Psoas muscle (tissue), 8 donors: ENCODE data around the gene C1S. TPM values are rescaled to one million over a fixed set of nuclear protein-coding genes. Genes with fewer than 3 reads are reported as not detected.

Experiments
- ATAC-seq, 4 donors: fragments of 200-7000 bp; cut with Tn5 transposase; one replicate each; pipeline ENCODE4 v1.9.1; 2020; ENCODE audit warnings: moderate library complexity in 3 of 4, mild to moderate bottlenecking in 2 of 4
- DNase-seq, 2 donors: peaks; one replicate each; pipeline ENCODE4 v3.0.0-alpha.2; 2020
- H3K27ac ChIP-seq: fragments of 200-600 bp; one replicate; pipeline ENCODE4 v1.8.0; 2022
- H3K27me3 ChIP-seq, 3 donors: fragments of 200-600 bp in 1 of 3; one replicate each; pipeline versions ENCODE4 v1.6.1 to v1.8.0; 2013 to 2022; ENCODE audit warnings: low read length in 2 of 3, mild to moderate bottlenecking in 2 of 3, moderate library complexity in 1 of 3; ENCODE audit not compliant: insufficient read depth in 3 of 3
- H3K36me3 ChIP-seq, 2 donors: fragments of 200-600 bp in 1 of 2; one replicate each; pipeline versions ENCODE4 v1.6.1 to v1.8.0; 2013 to 2022; ENCODE audit warnings: low read depth in 1 of 2, mild to moderate bottlenecking in 1 of 2, moderate library complexity in 1 of 2; ENCODE audit not compliant: insufficient read depth in 1 of 2
- H3K4me1 ChIP-seq: fragments of 200-600 bp; one replicate; pipeline ENCODE4 v1.8.0; 2022
- H3K4me3 ChIP-seq: fragments of 200-600 bp; one replicate; pipeline ENCODE4 v1.8.0; 2022; ENCODE audit warnings: mild to moderate bottlenecking
- H3K9me3 ChIP-seq: fragments of 200-600 bp; one replicate; pipeline ENCODE4 v1.8.0; 2022
- CTCF ChIP-seq: fragments of 200-600 bp; IDR thresholded peaks from one replicate; pipeline ENCODE4 v1.8.0; 2022; ENCODE audit warnings: antibody characterized with exemption
- WGBS, 3 donors: extraction: QIAGEN DNeasy Blood & Tissue Kit; methylation state at CpG; one replicate each; pipeline versions ENCODE4 v1.1.6 to v1.1.7; 2013; 5-methylcytosine and 5-hydroxymethylcytosine counted together
- intact Hi-C, 2 donors: fragments of 100-400 bp; cut with DNase I; formaldehyde crosslinking; loops; one replicate each; pipeline versions ENCODE4 v1.11.0 to v1.14.2; 2022
- polyA plus RNA-seq, 3 donors: library from polyadenylated mRNA; stranded (reverse); fragments of 200-250 nt; gene quantifications; one replicate each; pipeline ENCODE4 v1.2.3, GENCODE V29; 2013
- total RNA-seq, 4 donors: library from RNA; stranded (reverse); fragmentation: NEBNext Ultra II Directional in 2 of 4; extraction: Animal tissue kit (Norgen Biotek cat#: 25700) in 2 of 4; gene quantifications; one replicate each; pipeline versions ENCODE4 v1.2.1 to v1.2.4, GENCODE V29; 2021 to 2023
- donor health status: healthy with polysubstance abuse.
- donor health status: DM: no; HTN: no; CAD: no; lungs with moderate emphysema.
- donor health status: Bipolar disorder and iron deficiency.
- donor health status: healthy.
- donor health status: DM: yes; HTN: yes; CAD: no.
- donor health status: DM: no; HTN: no; CAD: no.
- donor health status: DM: no; HTN: no; CAD: no.
- donor health status: DM: yes; HTN: yes; CAD: no.

Gene C1S
- total and polyA plus RNA-seq, 7 donors: 35.9 to 98.5 (median 49.0) TPM

DNA sequence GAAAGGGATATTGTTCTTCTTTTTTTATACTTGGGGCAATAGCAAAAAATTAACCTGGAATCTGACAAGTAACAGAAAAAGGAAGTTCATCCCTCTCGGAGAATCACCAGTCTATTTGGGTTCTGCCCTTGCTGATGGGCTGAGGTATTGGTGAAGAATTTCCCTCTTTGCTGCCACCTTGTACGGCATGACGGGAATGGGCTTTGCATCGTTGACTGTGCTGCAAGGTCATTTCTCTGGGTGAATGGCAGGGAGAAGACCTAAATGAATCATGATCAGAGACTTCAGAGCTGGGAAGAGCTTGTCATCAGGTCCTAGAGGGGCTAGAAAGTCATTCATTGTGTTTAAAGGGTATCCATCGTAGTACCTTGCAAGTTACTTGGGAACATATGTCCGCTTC lies 12.0 kb downstream of the C1S start:
- no peaks in the 10 kb centered on the region for H3K9me3 ChIP-seq
- no peaks in the 10 kb centered on the region for H3K27me3 ChIP-seq
- 88 to 90% (median 88%) methylated on average over 6 of the region's 6 CpGs for WGBS, 3 donors
- no peak overlapping the region for H3K4me3 ChIP-seq
- peaks cover 0 to 20% of the 10 kb centered on the region in 2 donors for H3K36me3 ChIP-seq
- DNase-seq (no peak), ATAC-seq (no peak)
- no peak for TF ChIP-seq CTCF
- peaks cover 26% of the 10 kb centered on the region for H3K4me1 ChIP-seq
- intact Hi-C loops: no loop called here
- no peak overlapping the region for H3K27ac ChIP-seq

DNA sequence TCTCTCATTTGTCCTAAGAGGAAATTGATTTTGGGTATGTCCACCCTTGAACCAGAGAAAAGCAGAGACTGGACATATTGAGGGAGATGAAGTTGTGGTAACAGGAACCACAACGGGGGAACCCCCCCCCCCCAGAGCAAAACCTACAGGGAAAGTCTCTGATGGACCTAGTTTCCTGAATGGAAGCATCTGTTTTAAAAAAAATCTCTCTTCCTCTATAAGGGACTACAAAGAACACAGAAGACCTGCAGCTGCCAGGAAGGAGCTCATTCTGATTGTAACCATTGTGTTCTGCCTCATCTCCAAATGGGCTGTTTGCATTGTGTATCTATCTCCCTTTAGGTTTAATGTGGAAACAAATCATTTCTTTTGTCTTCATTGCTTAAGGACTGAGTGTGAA lies 13.4 kb downstream of the C1S start:
- intact Hi-C loops: no loop called here

GRCh38 chr12:7075518-7075917 lies 15.0 kb downstream of the C1S start:
- no peak overlapping the region for H3K4me3 ChIP-seq
- ATAC-seq (no peak), DNase-seq (no peak)
- 77 to 81% (median 79%) methylated on average over 3 of the region's 3 CpGs for WGBS, 3 donors
- H3K27ac ChIP-seq: no peak overlapping the region
- H3K9me3 ChIP-seq: no peaks in the 10 kb centered on the region
- no peak for TF ChIP-seq CTCF
- intact Hi-C loops: no loop called here
- H3K27me3 ChIP-seq: no peaks in the 10 kb centered on the region
- peaks cover 0 to 5% of the 10 kb centered on the region in 2 donors for H3K36me3 ChIP-seq
- H3K4me1 ChIP-seq: no peaks in the 10 kb centered on the region

More for the DNA sequence above, 13.4 kb downstream of the C1S start:
- H3K27me3 ChIP-seq: no peaks in the 10 kb centered on the region
- ATAC-seq (no peak), DNase-seq (no peak)
- WGBS, 3 donors: 42 to 52% (median 43%) methylated on average over 1 of the region's 1 CpG
- peaks cover 0 to 18% of the 10 kb centered on the region in 2 donors for H3K36me3 ChIP-seq
- no peak overlapping the region for H3K27ac ChIP-seq
- no peaks in the 10 kb centered on the region for H3K9me3 ChIP-seq
- TF ChIP-seq CTCF: no peak
- H3K4me3 ChIP-seq: no peak overlapping the region
- H3K4me1 ChIP-seq: peaks cover 15% of the 10 kb centered on the region

GRCh38 chr12:7075939-7076338 lies 15.4 kb downstream of the C1S start:
- peaks cover 0 to 1% of the 10 kb centered on the region in 2 donors for H3K36me3 ChIP-seq
- DNase-seq (no peak), ATAC-seq (no peak)
- H3K4me3 ChIP-seq: no peak overlapping the region
- no peaks in the 10 kb centered on the region for H3K4me1 ChIP-seq
- intact Hi-C loops: no loop called here
- no peaks in the 10 kb centered on the region for H3K27me3 ChIP-seq
- WGBS, 3 donors: 38 to 54% (median 41%) methylated on average over 3 of the region's 3 CpGs
- no peaks in the 10 kb centered on the region for H3K9me3 ChIP-seq
- no peak overlapping the region for H3K27ac ChIP-seq
- no peak for TF ChIP-seq CTCF

DNA sequence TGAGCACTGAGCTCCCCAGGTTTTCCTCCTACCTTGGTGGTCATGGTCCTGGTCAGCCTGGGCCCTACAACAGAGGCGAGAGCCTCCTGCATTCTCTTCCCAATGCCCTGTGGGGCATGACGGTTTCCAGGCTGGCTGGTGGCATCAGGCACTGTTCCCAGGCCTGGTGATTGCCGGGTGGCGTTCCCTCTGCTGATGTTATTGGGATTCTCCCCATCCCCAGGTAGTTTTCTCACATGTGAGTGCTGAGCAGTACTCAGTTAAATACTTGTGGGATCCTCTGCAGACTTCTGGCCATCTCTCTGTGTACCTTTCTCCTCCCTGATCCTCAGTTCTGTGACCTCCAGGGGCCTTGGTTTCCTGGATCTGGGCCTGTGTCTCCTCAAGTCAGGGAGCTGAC lies 16.0 kb downstream of the C1S start:
- H3K27me3 ChIP-seq: no peaks in the 10 kb centered on the region
- no peak overlapping the region for H3K4me3 ChIP-seq
- no peak for TF ChIP-seq CTCF
- WGBS, 3 donors: 92 to 95% (median 93%) methylated on average over 4 of the region's 4 CpGs
- intact Hi-C loops: no loop called here
- ATAC-seq (no peak), DNase-seq (no peak)
- no peaks in the 10 kb centered on the region for H3K4me1 ChIP-seq
- peaks cover 0 to 1% of the 10 kb centered on the region in 2 donors for H3K36me3 ChIP-seq
- H3K9me3 ChIP-seq: no peaks in the 10 kb centered on the region
- no peak overlapping the region for H3K27ac ChIP-seq
